Bronchial smooth muscle cell (primary cell): ENCODE data around the gene RPL9. TPM values are rescaled to one million over a fixed set of nuclear protein-coding genes. Genes with fewer than 3 reads are reported as not detected.

Experiments used
- total RNA-seq: library from RNA; depleted of rRNA; stranded (reverse); fragments of >200 nt; gene quantifications from 2 replicates; pipeline ENCODE4 v1.2.1, GENCODE V29; 2014

Gene RPL9
- total RNA-seq: 516 and 2,421 TPM in 2 replicates

DNA sequence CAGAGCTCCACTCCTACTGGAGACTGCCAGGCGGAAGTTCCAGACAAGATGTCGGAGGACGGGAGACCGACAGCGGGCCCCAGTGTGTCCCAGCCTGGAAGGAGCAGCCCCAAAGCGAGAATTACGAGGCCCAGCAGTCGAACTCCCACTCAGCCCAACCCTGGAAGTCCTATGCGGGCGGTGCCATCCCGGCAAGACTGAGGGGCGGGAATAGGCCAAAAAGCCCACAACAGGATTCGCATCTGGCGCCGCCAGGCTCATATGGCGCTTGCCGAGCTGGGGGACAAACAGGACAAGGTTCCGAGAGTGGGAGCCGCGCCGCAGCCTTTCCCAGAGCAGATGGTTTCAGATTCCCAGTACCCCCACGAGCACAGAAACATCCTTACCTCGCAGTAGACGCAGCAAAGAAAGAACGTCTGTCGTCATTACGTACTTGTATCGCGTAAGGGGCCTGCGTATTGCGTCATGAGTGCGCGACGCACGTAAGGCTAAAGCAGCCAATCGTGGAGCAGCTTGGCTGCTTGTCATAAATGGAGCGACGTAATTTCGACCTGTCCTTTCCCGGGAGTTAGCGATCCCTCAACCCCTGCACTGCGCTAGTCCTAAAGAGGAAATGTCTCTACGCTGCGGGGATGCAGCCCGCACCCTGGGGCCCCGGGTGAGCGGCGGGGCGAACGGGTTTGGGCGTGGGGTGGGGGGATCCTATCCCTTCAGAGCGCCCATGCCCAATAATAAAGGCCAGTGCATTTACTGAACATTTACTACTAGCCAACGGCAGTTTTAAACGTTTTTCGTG is at the start of gene RPL9, which contains the start of gene LIAS:
TSS of gene RPL9 (minus strand) at position 418 of the 796 bp plus-strand sequence. CDS start 483 bp downstream, outside the sequence.
TSS of gene LIAS (plus strand) at position 552 of the 796 bp plus-strand sequence. CDS start at position 614, 62 bp downstream.

GRCh38 chr4:39406763-39407583 is 51.7 kb downstream of the RPL9 start, which contains the start of gene KLB:
Gene KLB, plus strand, starts transcription at chr4:39406930. Its CDS starts 20 bp downstream, at chr4:39406950.

Other genes with a start within 250 kb of the RPL9 start
- gene RFC1, start 92.6 kb downstream of the RPL9 start, total RNA-seq: 41.0 and 43.8 TPM in 2 replicates
- gene KLB, start 52.0 kb downstream of the RPL9 start, total RNA-seq: not detected in 2 replicates
- gene LIAS, start 134 bp upstream of the RPL9 start, total RNA-seq: 6.9 TPM in 2 replicates
- 177 and 243 TPM in 2 replicates for gene UGDH, start 68.5 kb upstream of the RPL9 start, total RNA-seq
- gene SMIM14, start 179.9 kb upstream of the RPL9 start, total RNA-seq: 29.3 and 57.1 TPM in 2 replicates
- gene UBE2K, start 239.2 kb upstream of the RPL9 start, total RNA-seq: 8.1 and 10.6 TPM in 2 replicates